GM20431 (cell line): ENCODE data around the gene OVCA2.

ENCODE experiments used
- in situ Hi-C: fragments of 300-500 bp; cut with MseI, MboI; formaldehyde crosslinking; loops from one replicate; pipeline ENCODE4 v1.15.0; 2020; ENCODE audit warnings: low sequenced_read_pairs; ENCODE audit not compliant: unreplicated experiment

Gene OVCA2

DNA sequence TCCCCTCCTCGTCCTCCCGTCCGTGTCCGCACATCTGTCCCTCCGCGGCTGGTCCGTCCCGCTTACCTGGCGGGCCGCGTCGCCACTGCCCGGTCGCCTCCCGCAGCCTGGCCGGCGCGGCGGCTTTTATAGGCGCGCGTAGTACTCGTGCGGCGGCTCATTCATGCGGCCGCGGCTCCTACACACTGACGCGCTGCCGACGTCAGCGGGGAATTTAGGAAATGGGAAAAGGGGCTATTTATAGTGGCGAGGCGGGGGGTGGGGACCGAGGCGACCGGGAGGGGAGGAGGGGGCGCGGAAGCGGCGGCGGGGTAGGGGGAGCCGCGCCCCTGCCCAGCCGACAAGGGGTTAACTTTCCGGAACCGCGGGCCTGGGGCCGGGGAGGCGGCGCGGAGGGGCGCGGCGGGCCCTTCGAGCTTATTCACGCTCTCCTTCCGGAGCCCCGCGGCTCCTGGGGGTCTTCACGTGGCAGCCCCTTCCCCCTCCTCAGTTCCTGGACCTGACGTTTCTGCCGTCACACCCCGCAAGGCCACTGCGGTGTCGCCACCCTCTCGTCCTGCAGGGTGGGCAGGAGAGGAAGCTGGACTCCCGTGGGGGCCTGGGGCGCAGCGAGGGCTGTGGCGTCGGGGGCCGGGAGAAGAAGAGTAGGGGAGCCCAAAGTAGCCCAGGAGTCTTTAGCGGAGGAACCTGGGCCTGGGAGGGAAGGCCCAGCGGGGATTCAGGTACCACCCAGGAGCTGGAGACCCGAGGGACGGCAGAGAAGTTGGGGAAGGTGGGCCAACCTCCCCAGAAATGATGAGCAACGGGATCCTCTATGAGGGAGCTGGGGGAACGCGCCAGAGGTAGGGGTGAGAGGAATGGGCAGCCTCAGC lies 9.5 kb downstream of the OVCA2 start:
- in situ Hi-C loops, result no loop called here

DNA sequence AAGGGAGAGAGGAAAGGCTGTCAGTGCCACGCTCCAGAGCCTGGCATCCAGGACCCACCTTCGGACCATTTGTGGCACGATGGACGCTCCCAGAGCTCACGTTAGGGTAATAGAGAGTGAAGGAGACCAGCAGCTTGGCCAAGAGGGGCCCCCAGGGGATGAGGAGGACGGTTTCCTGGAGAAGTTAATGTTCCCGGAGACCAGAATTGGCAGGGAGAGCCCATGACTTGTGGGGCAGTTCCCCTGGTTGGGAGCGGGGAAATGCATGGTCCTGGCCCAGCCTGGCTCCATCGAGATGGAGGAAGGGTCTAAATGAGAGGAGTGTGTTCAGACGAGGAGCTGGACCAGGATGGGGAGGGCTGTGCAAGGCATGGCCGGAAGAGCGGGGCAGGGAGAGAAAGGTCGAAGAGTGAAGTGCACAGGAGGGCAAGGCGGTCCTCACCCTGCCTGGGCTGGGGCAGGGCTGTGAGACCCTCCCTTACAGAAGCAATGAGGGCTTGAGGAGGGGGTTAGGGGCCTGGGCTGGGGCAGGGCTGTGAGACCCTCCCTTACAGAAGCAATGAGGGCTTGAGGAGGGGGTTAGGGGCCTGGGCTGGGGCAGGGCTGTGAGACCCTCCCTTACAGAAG lies 10.2 kb downstream of the OVCA2 start:
- in situ Hi-C loops, result no loop called here

DNA sequence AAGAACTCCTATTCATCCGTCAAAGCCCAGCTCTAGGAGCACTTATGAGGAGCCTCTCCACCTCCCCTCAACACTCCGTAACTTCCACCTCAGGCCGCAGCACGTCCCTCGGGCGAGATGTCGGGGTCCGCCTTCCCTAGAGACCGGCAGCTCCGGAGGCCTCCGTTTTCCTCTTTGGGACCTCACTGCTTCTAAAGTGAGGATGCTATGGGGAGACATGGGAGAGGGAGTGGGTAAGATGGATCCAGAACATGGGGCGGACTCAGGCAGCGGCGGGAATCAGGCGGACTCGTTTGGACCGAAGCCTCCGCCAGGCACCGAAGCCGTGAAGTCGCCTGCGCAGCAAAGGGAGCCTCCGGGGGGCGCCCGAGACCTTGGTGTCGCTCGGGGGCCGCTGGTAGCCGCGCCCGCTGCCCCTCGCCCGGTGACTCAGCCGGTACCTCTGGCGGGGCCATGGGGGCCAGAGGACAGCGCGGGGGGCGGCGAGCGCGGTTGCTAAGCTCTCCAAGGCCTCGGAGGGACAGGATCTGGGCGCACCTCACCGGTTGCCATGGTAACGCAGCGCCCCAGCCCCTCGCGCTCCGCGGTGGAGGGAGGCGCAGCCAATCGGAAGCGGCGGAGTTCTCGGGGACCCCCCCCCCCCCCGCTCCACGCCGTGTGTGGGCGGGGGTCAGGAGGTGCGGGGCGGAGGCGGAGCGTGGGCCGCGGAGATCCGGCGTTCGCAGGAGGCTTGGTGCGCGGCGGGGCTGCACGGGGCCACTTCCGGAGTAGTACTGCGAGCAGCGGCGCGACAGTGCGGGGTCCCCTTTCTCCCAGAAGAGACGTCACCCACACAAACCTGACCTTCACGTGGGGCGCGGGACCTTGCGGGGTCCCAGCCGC lies 11.8 kb downstream of the OVCA2 start:
- in situ Hi-C loops, result no loop called here

DNA sequence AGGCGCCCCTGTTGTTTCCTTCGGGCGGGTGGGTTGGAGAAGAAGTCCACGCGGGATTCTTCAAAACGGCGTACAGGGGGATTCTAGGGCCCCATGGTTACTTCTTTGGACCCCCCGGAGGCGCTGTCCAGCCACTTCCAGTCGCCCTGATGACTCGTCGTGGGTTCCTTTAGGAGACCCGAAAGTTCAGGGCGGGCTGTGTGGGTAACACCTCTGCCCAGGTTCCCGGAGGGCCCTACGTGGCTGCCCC lies 12.4 kb downstream of the OVCA2 start:
- in situ Hi-C loops, result no loop called here

DNA sequence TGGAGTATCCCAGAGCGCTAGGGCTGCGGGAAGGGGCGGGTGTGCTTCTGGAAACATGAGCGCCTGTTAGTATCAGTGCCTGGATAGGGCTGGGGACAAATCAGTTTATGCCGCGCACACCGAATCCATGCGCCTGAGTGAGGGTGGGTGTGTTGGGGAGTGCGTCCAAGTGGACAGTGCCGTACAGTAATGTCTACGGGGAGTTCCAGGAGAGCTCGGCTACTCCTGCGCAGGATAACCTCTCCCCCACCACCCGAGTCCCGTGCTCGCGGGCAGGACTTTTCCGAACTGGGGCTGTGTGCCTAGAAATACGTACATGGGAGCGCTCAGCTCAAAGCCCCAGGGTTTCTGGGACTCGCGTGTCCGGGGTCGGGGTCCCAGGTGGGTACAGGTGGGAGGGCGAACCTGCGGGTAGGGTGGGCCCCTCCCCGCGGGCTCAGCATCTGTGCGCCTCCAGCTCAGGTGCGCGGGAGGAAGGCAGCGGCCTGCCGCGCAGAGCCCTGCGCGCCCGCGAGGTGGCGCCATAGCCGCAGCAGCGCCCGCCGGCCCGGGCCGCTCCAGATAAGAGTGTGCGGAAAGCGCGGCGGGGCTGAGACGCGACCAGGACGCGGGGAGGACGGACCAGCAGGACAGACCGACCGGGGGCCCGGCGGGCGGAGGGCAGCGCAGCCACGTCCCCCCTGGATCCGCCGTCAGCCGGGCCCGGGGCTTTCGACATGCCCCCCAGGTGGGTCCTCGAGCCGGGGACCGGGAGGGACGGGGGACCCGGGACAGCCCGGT lies 12.9 kb downstream of the OVCA2 start, which contains the start of gene HIC1:
Gene HIC1, plus strand, starts transcription at position 592 of the 780 bp plus-strand sequence. CDS start 1,588 bp downstream, outside the sequence.
- in situ Hi-C loops, result no loop called here

DNA sequence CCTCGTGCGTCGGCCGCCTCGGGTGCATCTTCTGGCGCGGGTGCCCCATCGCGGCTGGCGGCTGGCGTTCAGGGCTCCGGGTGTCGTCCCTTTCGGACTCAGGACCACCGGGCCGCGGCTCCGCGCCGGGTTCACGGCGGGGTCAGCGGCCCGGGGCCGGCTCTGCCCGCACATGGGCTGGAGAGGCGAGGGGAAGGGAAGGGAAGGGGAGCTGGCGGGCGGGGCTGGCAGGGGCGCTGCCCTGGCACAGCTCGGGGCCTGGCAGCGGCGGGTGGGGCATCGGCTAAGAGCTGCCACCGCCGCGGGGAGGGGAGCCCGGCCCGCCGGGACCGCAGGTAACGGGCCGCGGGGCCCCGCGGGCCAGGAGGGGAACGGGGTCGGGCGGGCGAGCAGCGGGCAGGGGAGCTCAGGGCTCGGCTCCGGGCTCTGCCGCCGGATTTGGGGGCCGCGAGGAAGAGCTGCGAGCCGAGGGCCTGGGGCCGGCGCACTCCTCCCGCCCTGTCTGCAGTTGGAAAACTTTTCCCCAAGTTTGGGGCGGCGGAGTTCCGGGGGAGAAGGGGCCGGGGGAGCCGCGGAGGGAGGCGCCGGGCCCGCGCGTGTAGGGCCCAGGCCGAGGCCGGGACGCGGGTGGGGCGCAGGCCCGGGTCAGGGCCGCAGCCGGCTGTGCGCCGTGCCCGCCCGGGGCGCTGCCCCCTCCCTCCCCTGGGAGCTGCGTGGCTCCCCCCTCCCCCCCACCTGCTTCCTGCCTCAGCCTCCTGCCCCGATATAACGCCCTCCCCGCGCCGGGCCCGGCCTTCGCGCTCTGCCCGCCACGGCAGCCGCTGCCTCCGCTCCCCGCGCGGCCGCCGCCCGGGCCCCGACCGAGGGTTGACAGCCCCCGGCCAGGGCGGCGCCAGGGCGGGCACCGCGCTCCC lies 13.7 kb downstream of the OVCA2 start:
- in situ Hi-C loops, result no loop called here

DNA sequence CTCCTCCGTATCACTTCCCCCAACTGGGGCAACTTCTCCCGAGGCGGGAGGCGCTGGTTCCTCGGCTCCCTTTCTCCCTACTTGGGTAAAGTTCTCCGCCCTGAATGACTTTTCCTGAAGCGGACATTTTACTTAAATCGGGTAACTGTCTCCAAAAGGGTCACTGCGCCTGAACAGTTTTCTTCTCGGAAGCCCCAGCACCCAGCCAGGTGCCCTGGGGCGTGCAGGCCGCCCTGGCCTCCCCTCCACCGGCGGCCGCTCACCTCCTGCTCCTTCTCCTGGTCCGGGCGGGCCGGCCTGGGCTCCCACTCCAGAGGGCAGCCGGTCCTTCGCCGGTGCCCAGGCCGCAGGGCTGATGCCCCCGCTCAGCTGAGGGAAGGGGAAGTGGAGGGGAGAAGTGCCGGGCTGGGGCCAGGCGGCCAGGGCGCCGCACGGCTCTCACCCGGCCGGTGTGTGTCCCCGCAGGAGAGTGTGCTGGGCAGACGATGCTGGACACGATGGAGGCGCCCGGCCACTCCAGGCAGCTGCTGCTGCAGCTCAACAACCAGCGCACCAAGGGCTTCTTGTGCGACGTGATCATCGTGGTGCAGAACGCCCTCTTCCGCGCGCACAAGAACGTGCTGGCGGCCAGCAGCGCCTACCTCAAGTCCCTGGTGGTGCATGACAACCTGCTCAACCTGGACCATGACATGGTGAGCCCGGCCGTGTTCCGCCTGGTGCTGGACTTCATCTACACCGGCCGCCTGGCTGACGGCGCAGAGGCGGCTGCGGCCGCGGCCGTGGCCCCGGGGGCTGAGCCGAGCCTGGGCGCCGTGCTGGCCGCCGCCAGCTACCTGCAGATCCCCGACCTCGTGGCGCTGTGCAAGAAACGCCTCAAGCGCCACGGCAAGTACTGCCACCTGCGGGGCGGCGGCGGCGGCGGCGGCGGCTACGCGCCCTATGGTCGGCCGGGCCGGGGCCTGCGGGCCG lies 14.7 kb downstream of the OVCA2 start:
- in situ Hi-C loops, result no loop called here

DNA sequence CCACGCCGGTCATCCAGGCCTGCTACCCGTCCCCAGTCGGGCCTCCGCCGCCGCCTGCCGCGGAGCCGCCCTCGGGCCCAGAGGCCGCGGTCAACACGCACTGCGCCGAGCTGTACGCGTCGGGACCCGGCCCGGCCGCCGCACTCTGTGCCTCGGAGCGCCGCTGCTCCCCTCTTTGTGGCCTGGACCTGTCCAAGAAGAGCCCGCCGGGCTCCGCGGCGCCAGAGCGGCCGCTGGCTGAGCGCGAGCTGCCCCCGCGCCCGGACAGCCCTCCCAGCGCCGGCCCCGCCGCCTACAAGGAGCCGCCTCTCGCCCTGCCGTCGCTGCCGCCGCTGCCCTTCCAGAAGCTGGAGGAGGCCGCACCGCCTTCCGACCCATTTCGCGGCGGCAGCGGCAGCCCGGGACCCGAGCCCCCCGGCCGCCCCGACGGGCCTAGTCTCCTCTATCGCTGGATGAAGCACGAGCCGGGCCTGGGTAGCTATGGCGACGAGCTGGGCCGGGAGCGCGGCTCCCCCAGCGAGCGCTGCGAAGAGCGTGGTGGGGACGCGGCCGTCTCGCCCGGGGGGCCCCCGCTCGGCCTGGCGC lies 15.4 kb downstream of the OVCA2 start:
- in situ Hi-C loops, result no loop called here

DNA sequence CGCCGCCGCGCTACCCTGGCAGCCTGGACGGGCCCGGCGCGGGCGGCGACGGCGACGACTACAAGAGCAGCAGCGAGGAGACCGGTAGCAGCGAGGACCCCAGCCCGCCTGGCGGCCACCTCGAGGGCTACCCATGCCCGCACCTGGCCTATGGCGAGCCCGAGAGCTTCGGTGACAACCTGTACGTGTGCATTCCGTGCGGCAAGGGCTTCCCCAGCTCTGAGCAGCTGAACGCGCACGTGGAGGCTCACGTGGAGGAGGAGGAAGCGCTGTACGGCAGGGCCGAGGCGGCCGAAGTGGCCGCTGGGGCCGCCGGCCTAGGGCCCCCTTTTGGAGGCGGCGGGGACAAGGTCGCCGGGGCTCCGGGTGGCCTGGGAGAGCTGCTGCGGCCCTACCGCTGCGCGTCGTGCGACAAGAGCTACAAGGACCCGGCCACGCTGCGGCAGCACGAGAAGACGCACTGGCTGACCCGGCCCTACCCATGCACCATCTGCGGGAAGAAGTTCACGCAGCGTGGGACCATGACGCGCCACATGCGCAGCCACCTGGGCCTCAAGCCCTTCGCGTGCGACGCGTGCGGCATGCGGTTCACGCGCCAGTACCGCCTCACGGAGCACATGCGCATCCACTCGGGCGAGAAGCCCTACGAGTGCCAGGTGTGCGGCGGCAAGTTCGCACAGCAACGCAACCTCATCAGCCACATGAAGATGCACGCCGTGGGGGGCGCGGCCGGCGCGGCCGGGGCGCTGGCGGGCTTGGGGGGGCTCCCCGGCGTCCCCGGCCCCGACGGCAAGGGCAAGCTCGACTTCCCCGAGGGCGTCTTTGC lies 16.2 kb downstream of the OVCA2 start:
- in situ Hi-C loops, result no loop called here

DNA sequence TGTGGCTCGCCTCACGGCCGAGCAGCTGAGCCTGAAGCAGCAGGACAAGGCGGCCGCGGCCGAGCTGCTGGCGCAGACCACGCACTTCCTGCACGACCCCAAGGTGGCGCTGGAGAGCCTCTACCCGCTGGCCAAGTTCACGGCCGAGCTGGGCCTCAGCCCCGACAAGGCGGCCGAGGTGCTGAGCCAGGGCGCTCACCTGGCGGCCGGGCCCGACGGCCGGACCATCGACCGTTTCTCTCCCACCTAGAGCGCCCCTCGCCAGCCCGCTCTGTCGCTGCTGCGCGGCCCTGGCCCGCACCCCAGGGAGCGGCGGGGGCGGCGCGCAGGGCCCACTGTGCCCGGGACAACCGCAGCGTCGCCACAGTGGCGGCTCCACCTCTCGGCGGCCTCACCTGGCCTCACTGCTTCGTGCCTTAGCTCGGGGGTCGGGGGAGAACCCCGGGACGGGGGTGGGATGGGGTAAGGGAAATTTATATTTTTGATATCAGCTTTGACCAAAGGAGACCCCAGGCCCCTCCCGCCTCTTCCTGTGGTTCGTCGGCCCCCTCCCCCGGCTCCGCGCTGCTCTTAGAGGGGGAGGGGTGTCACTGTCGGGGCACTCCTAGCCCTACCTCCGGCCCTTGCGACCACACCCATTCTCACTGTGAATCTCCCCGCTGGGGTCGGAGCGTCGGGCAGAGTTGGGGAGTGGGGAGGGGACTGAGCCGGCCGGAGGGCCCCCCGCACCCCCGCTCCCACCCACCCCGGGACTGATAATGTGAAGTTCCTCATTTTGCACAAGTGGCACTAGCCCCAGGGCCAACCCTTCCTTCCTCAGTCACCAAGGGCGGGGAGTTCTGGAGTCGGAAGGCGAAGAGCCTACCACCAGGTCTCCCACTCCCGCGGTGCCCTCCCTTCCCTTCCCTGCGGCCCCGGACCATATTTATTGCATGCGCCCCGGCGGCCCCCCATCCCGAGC lies 17.0 kb downstream of the OVCA2 start:
- in situ Hi-C loops, result no loop called here

DNA sequence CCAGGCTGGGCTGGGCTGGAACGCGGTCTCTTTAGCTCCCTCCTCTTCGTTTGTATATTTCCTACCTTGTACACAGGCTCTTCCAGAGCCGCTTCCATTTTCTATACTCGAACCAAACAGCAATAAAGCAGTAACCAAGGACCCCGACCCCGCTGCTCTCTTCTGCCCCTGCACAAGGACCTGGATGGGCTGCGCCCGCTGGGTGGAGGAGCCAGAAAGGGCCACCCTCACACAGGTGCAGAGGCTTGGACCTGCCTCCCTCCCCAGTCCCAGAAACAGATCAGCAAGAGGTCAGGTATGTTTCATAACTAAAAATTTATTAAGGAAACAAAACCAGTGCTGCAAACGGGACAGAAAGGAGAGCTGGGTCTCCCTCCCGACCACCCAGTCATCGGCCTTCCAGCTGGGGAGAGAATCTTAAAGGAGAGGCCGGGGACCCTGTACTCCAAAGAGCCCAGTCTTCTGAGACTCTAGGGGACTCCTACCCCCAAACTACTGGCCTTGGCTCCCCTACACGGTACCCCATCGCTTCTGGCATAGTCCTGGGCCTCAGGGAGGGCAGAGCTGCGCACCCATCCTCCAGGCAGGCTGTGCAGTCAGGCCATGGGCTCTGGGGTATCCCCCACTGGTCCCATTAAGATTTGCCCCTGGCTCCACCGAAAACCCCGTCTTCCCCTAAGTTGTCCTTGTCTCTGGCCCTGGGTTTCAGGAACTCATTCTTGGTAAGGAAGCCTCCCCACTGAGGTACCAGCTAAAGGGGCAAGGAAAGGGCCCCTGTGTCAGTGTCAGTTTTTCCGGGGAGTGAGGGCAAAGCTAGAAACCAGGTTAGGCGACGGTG lies 17.9 kb downstream of the OVCA2 start:
- in situ Hi-C loops, result loop anchor here (10.0 kb wide), 1 partner anchor 185 kb away; no protein-coding TSS in a partner anchor

DNA sequence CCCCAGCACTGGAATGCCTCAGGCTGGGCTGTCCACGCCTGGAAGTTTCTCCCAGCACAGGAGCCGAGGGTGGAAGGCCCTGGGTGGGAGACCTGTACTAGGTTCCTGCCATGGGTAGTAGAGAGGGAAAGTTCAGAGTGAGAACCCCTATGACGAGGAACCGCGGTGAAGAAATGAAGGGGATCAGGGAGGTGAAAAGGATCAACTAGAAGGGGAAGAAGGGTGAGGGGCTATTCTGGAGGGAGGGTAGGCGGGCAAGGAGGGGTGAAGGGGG lies 18.5 kb downstream of the OVCA2 start:
- in situ Hi-C loops, result loop anchor here (10.0 kb wide), 1 partner anchor 184 kb away; no protein-coding TSS in a partner anchor

DNA sequence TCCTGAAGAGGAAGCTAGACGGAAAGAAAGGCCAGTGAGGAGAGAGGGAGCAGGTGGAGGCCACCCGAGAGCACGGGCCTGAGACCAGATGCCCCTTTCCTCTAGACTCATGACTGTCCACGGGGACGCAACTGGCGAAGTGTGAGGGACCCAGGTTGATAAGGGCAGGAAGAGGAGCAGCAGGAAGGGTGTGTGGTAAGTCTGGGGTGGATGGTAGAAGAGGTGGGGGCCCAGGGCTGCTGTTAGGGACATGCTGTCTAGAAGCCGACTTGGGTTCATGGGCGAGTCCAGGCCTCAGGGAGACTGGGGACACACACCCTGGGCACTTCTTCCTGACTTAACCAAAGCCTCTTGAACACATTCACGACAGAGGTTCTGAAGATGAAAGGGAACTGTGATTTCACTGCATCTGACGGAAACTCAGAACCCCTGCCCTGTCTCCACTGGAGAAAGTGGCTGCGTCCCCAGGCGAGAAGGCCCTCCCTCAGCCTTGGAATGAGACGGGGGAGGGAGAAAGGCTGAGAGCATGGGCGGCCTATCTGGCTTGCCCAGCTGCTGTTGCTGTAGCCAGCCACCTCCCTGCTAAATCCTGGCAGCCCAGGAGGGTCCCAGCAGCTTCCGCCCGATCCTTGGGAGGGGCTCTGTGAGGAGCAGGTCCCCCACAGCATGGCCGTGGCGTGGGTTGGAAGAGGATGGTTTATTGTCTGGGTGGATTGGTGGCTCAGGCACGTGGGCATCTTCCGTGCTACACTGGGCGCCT lies 19.0 kb downstream of the OVCA2 start:
- in situ Hi-C loops, result loop anchor here (10.0 kb wide), 1 partner anchor 184 kb away; no protein-coding TSS in a partner anchor

DNA sequence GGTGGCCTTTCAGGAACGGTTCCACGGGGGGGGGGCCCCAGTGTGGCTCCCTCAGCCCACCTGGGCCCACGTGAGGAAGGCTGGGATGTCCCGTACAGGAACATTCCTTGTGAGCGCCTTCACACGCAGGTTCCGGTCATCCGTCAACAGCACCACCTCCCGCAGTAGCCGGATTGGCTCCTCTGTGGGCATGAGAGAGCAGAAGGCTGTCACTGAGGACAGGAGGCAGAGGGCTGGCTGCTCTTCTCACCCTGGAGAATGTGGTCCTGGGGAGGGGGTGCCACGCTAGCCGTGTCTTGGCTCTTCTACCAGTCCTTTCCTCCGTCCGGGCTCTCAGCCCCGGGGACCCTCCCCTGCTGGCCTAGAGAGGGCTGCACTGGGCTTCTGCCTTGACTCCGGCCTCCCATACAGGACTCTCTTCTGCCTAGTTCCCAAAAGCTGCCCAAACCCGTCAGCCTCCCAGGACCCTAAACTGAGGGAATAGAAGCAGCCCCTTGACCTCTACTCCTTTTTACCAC lies 19.7 kb downstream of the OVCA2 start:
- in situ Hi-C loops, result loop anchor here (10.0 kb wide), 1 partner anchor 183 kb away; no protein-coding TSS in a partner anchor
